ENCODE data around the gene SPSB2. TPM values are rescaled to one million over a fixed set of nuclear protein-coding genes. Genes with fewer than 3 reads are reported as not detected.

The SPSB2 gene
- polyA plus RNA-seq, 1 donor from 2014 or later, result 12.8 TPM

- TF ChIP-seq EP300 (conservative IDR thresholded peaks at IDR 0.05; ENCODE audit: poor library complexity, severe bottlenecking), result no peak
These were observed 13.0 kb downstream of the SPSB2 start (continued) for GRCh38 chr12:6860116-6860515.

- no peaks in the 10 kb centered on the region for H4K20me1 ChIP-seq (ENCODE audit: insufficient read depth)
- H3K9me3 ChIP-seq (ENCODE audit: low read length), result no peaks in the 10 kb centered on the region
- no peaks in the 10 kb centered on the region for H3F3A ChIP-seq (ENCODE audit: insufficient read depth, low read length, poor library complexity, severe bottlenecking)
- no peaks in the 10 kb centered on the region for H3K27me3 ChIP-seq (ENCODE audit: insufficient read depth, low read depth, low read length)
- H3K4me2 ChIP-seq (ENCODE audit: low read length), result no peak overlapping the region
- H3K9me2 ChIP-seq (ENCODE audit: insufficient read depth, low read length), result no peaks in the 10 kb centered on the region
- peaks cover 4% of the 10 kb centered on the region for H3K36me3 ChIP-seq (ENCODE audit: insufficient read depth, low read length)
- TF ChIP-seq TAF1 (IDR thresholded peaks at IDR 0.05; ENCODE audit: low read depth), result no peak
- no peak for TF ChIP-seq SMC3 (conservative IDR thresholded peaks at IDR 0.05; ENCODE audit: poor library complexity)
- no peak for TF ChIP-seq RAD21 (conservative IDR thresholded peaks at IDR 0.05)
- no peak for TF ChIP-seq EP300 (conservative IDR thresholded peaks at IDR 0.05; ENCODE audit: poor library complexity, severe bottlenecking)
- TF ChIP-seq REST (IDR thresholded peaks at IDR 0.05; ENCODE audit: borderline replicate concordance), result no peak
- TF ChIP-seq CTCF (IDR thresholded peaks at IDR 0.05; ENCODE audit: poor library complexity, severe bottlenecking), result no peak
- no peak for TF ChIP-seq EZH2 (IDR thresholded peaks at IDR 0.05; ENCODE audit: borderline replicate concordance, insufficient read depth, low read length, poor library complexity, severe bottlenecking)
- TF ChIP-seq POLR2AphosphoS5 (IDR thresholded peaks at IDR 0.05), result no peak
- TF ChIP-seq MXI1 (conservative IDR thresholded peaks at IDR 0.05; ENCODE audit: poor library complexity, severe bottlenecking), result no peak
- H2AFZ ChIP-seq (ENCODE audit: low read depth, low read length), result no peak overlapping the region
- H3K79me2 ChIP-seq (replicated peaks; ENCODE audit: insufficient read depth, low read length), result peaks cover 16% of the 10 kb centered on the region
- H3K9ac ChIP-seq (ENCODE audit: low read length), result no peak overlapping the region
- H3K4me3 ChIP-seq (ENCODE audit: low read length), result no peak overlapping the region
- H3K27ac ChIP-seq (ENCODE audit: low read length), result no peak overlapping the region
These were observed 14.3 kb downstream of the SPSB2 start for GRCh38 chr12:6858799-6859198.

- peaks cover 4% of the 10 kb centered on the region for H3K36me3 ChIP-seq (ENCODE audit: insufficient read depth, low read length)
- no peaks in the 10 kb centered on the region for H3K9me2 ChIP-seq (ENCODE audit: insufficient read depth, low read length)
These were observed 17.8 kb downstream of the SPSB2 start for GRCh38 chr12:6855322-6855721.

More at GRCh38 chr12:6855322-6855721, 17.8 kb downstream of the SPSB2 start:
- H3K9me3 ChIP-seq (ENCODE audit: low read length), result no peaks in the 10 kb centered on the region
- no peak overlapping the region for H3K4me3 ChIP-seq (ENCODE audit: low read length)
- TF ChIP-seq SMC3 (conservative IDR thresholded peaks at IDR 0.05; ENCODE audit: poor library complexity) (no peak), TAF1 (IDR thresholded peaks at IDR 0.05; ENCODE audit: low read depth) (no peak), REST (IDR thresholded peaks at IDR 0.05; ENCODE audit: borderline replicate concordance) (no peak), EZH2 (IDR thresholded peaks at IDR 0.05; ENCODE audit: borderline replicate concordance, insufficient read depth, low read length, poor library complexity, severe bottlenecking) (no peak), MXI1 (conservative IDR thresholded peaks at IDR 0.05; ENCODE audit: poor library complexity, severe bottlenecking) (no peak), EP300 (conservative IDR thresholded peaks at IDR 0.05; ENCODE audit: poor library complexity, severe bottlenecking) (no peak), CTCF (IDR thresholded peaks at IDR 0.05; ENCODE audit: poor library complexity, severe bottlenecking) (no peak), POLR2AphosphoS5 (IDR thresholded peaks at IDR 0.05) (no peak), RAD21 (conservative IDR thresholded peaks at IDR 0.05) (no peak)
- no peak overlapping the region for H2AFZ ChIP-seq (ENCODE audit: low read depth, low read length)
- H3K79me2 ChIP-seq (replicated peaks; ENCODE audit: insufficient read depth, low read length), result peaks cover 23% of the 10 kb centered on the region
- no peaks in the 10 kb centered on the region for H4K20me1 ChIP-seq (ENCODE audit: insufficient read depth)
- H3K9ac ChIP-seq (ENCODE audit: low read length), result no peak overlapping the region
- no peak overlapping the region for H3K27ac ChIP-seq (ENCODE audit: low read length)
- H3K27me3 ChIP-seq (ENCODE audit: insufficient read depth, low read depth, low read length), result no peaks in the 10 kb centered on the region
- no peak overlapping the region for H3K4me2 ChIP-seq (ENCODE audit: low read length)
- peaks cover 5% of the 10 kb centered on the region for H3F3A ChIP-seq (ENCODE audit: insufficient read depth, low read length, poor library complexity, severe bottlenecking)
